A673 (cell line): ENCODE results near the gene TMEM273. TPM values are rescaled to one million over a fixed set of nuclear protein-coding genes. Genes with fewer than 3 reads are reported as not detected.

Source experiments
- BruUV-seq: library from RNA; stranded (reverse); fragments of 400-500 nt; replicated peaks from 2 replicates; lab custom pipeline; 2021; lab: Mats Ljungman, UMichigan
- CTCF ChIA-PET: fragments of 300-600 bp; sonication (Branson Sonifier 250); formaldehyde crosslinking; loops from one replicate; lab custom pipeline; 2022; ENCODE audit warnings: antibody characterized with exemption; lab: Charles Lee
- POLR2A ChIA-PET: fragments of 300-600 bp; sonication (Branson Sonifier 250); formaldehyde crosslinking; loops from one replicate; lab custom pipeline; 2022; ENCODE audit warnings: antibody characterized with exemption; ENCODE audit not compliant: low non-redundant PET; lab: Charles Lee
- DNase-seq: peaks from one replicate; pipeline ENCODE4 v3.0.0-alpha.2; 2015; ENCODE audit warnings: low spot score
- H3K27ac ChIP-seq: fragments of 200-600 bp; sonication (generic); 2 replicates; pipeline ENCODE4 v1.5.1; 2016; ENCODE audit warnings: mixed run types, low read depth, mild to moderate bottlenecking, mixed read lengths, antibody characterized with exemption, low read length; ENCODE audit not compliant: poor library complexity, severe bottlenecking
- H3K27me3 ChIP-seq: fragments of 200-600 bp; sonication (generic); replicated peaks from 2 replicates; pipeline ENCODE4 v1.6.1; 2017; ENCODE audit warnings: mixed run types, low read depth, mild to moderate bottlenecking, mixed read lengths, antibody characterized with exemption, low read length; ENCODE audit not compliant: insufficient read depth, poor library complexity
- H3K36me3 ChIP-seq: fragments of 200-600 bp; sonication (generic); 2 replicates; pipeline ENCODE4 v1.6.1; 2016; ENCODE audit warnings: mixed run types, mild to moderate bottlenecking, mixed read lengths, antibody characterized with exemption, low read length; ENCODE audit not compliant: insufficient read depth, poor library complexity, severe bottlenecking
- H3K4me1 ChIP-seq: fragments of 200-600 bp; sonication (generic); 2 replicates; pipeline ENCODE4 v1.6.1; 2017; ENCODE audit warnings: mixed run types, mild to moderate bottlenecking, mixed read lengths, antibody characterized with exemption, low read length; ENCODE audit not compliant: insufficient read depth, poor library complexity, severe bottlenecking
- H3K4me3 ChIP-seq: fragments of 200-600 bp; sonication (generic); 2 replicates; pipeline ENCODE4 v1.5.1; 2016; ENCODE audit warnings: low read depth, mixed run types, mild to moderate bottlenecking, mixed read lengths, low read length; ENCODE audit not compliant: poor library complexity, severe bottlenecking
- H3K9me3 ChIP-seq: fragments of 200-600 bp; sonication (generic); 2 replicates; pipeline ENCODE4 v1.6.1; 2016; ENCODE audit warnings: mixed run types, low read depth, mild to moderate bottlenecking, mixed read lengths, antibody characterized with exemption, low read length; ENCODE audit not compliant: poor library complexity, severe bottlenecking
- CTCF ChIP-seq: fragments of 300-800, 200-600 bp; sonication (generic); conservative IDR thresholded peaks from 2 replicates; pipeline ENCODE4 v1.5.1; 2017; ENCODE audit warnings: low read depth, mild to moderate bottlenecking, antibody characterized with exemption, low read length, moderate library complexity, mixed read lengths
- EZH2 ChIP-seq: fragments of 200-600 bp; sonication (generic); IDR thresholded peaks from 2 replicates; pipeline ENCODE4 v1.6.1; 2017; ENCODE audit warnings: borderline replicate concordance, low read depth, mild to moderate bottlenecking, mixed read lengths, antibody characterized with exemption, low read length; ENCODE audit not compliant: poor library complexity, severe bottlenecking
- intact Hi-C: fragments of 100-400 bp; cut with micrococcal nuclease; formaldehyde crosslinking; loops from one replicate; pipeline ENCODE4 v1.10.0; 2022; ENCODE audit not compliant: unreplicated experiment
- total RNA-seq: library from RNA; stranded (reverse); gene quantifications from 2 replicates; pipeline ENCODE4 v1.2.3, GENCODE V29; 2021

The TMEM273 gene
- total RNA-seq, 1 experiment from 2014 or later = not detected

- no peak overlapping the region for H3K27ac ChIP-seq
- intact Hi-C loops = no loop called here
- no peaks in the 10 kb centered on the region for H3K4me1 ChIP-seq
- peaks cover 16% of the 10 kb centered on the region for H3K27me3 ChIP-seq
- no peak for TF ChIP-seq CTCF
- no peak for TF ChIP-seq EZH2
- H3K4me3 ChIP-seq = no peak overlapping the region
- H3K9me3 ChIP-seq = no peaks in the 10 kb centered on the region
- POLR2A ChIA-PET = no interaction called here
- DNase-seq = no peak
- BruUV-seq = no TSS peak
- no peaks in the 10 kb centered on the region for H3K36me3 ChIP-seq
- CTCF ChIA-PET = no interaction called here
Measured at GRCh38 chr10:49191349-49191748, 3.2 kb upstream of the TMEM273 start.

GRCh38 chr10:49189422-49189821 lies 1.2 kb upstream of the TMEM273 start:
- H3K4me3 ChIP-seq = no peak overlapping the region
- BruUV-seq = no TSS peak
- H3K4me1 ChIP-seq = no peaks in the 10 kb centered on the region
- ChIA-PET CTCF (no interaction called here), POLR2A (no interaction called here)
- no peak for DNase-seq
- H3K27me3 ChIP-seq = peaks cover 25% of the 10 kb centered on the region
- TF ChIP-seq CTCF (no peak), EZH2 (no peak)
- H3K9me3 ChIP-seq = no peaks in the 10 kb centered on the region
- intact Hi-C loops = no loop called here
- H3K27ac ChIP-seq = no peak overlapping the region
- H3K36me3 ChIP-seq = no peaks in the 10 kb centered on the region

GRCh38 chr10:49187044-49187484 lies 1.1 kb downstream of the TMEM273 start:
- TF ChIP-seq CTCF (no peak), EZH2 (no peak)
- ChIA-PET CTCF (no interaction called here), POLR2A (no interaction called here)
- no peaks in the 10 kb centered on the region for H3K4me1 ChIP-seq
- intact Hi-C loops = no loop called here
- H3K27me3 ChIP-seq = peaks cover 42% of the 10 kb centered on the region
- no peaks in the 10 kb centered on the region for H3K9me3 ChIP-seq
- H3K36me3 ChIP-seq = no peaks in the 10 kb centered on the region
- H3K4me3 ChIP-seq = no peak overlapping the region
- DNase-seq = no peak
- BruUV-seq = no TSS peak
- H3K27ac ChIP-seq = no peak overlapping the region
